Fibroblast of gingiva (primary cell): ENCODE data around the gene SELENOF.
"Not testable (repeated sequence)": the region's sequence is repeated elsewhere in the genome, so short reads cannot be mapped to it uniquely, and the experiment has no call there.

Experiments used
- DNase-seq: peaks from one replicate; pipeline ENCODE4 v3.0.0-alpha.2; 2011; ENCODE audit warnings: low read depth

The SELENOF gene

GRCh38 chr1:86856196-86856595 lies 57.7 kb downstream of the SELENOF start:
- no peak for DNase-seq

- no peak for DNase-seq
Measured at GRCh38 chr1:86854352-86854751, 59.6 kb downstream of the SELENOF start.

GRCh38 chr1:86852782-86853408 lies 61.0 kb downstream of the SELENOF start:
- DNase-seq = no peak

- DNase-seq = no peak
Measured at GRCh38 chr1:86852289-86852688, 61.6 kb downstream of the SELENOF start.

- DNase-seq = no peak
Measured at GRCh38 chr1:86849756-86850155, 64.2 kb downstream of the SELENOF start.

GRCh38 chr1:86848654-86849053 lies 65.3 kb downstream of the SELENOF start:
- DNase-seq = peak; percentile 41

- peak; percentile 99 for DNase-seq
Measured at GRCh38 chr1:86846164-86846647, 67.7 kb downstream of the SELENOF start.

GRCh38 chr1:86845514-86845913 lies 68.4 kb downstream of the SELENOF start:
- DNase-seq = no peak

GRCh38 chr1:86841116-86841515 lies 72.8 kb downstream of the SELENOF start:
- DNase-seq = peak; percentile 72

GRCh38 chr1:86833461-86834215 lies 80.3 kb downstream of the SELENOF start:
- peak; percentile 89 for DNase-seq

- DNase-seq = no peak
Measured at GRCh38 chr1:86832433-86832832, 81.5 kb downstream of the SELENOF start.

GRCh38 chr1:86829321-86829720 lies 84.6 kb downstream of the SELENOF start:
- no peak for DNase-seq

- no peak for DNase-seq
Measured at GRCh38 chr1:86828024-86828423, 85.9 kb downstream of the SELENOF start.

- DNase-seq = no peak
Measured at GRCh38 chr1:86826856-86827255, 87.1 kb downstream of the SELENOF start.

- peak; percentile 18 for DNase-seq
Measured at GRCh38 chr1:86825319-86825718, 88.6 kb downstream of the SELENOF start.

GRCh38 chr1:86823821-86824500 lies 90.0 kb downstream of the SELENOF start:
- DNase-seq = no peak

GRCh38 chr1:86823386-86823785 lies 90.5 kb downstream of the SELENOF start:
- DNase-seq = no peak

- no peak for DNase-seq
Measured at GRCh38 chr1:86822459-86822858, 91.5 kb downstream of the SELENOF start.

- no peak for DNase-seq
Measured at GRCh38 chr1:86821956-86822355, 92.0 kb downstream of the SELENOF start.

- not testable (repeated sequence) for DNase-seq
Measured at GRCh38 chr1:86819970-86820369, 94.0 kb downstream of the SELENOF start.

GRCh38 chr1:86817246-86817826 lies 96.6 kb downstream of the SELENOF start:
- not testable (repeated sequence) for DNase-seq

GRCh38 chr1:86814118-86814517 lies 99.8 kb downstream of the SELENOF start:
- not testable (repeated sequence) for DNase-seq
